CD14-positive monocyte (primary cell): Measurements from ENCODE around the gene RAPGEF6. TPM values are rescaled to one million over a fixed set of nuclear protein-coding genes. Genes with fewer than 3 reads are reported as not detected.

Experiments used
- DNase-seq, 3 donors: peaks; one replicate each; pipeline ENCODE4 v3.0.0-alpha.2; 2011 to 2022
- H2AFZ ChIP-seq: 2 replicates; pipeline ENCODE4 v1.6.0; 2012; ENCODE audit warnings: mild to moderate bottlenecking, low read depth, low read length, inconsistent platforms; ENCODE audit not compliant: insufficient read depth, poor library complexity, severe bottlenecking
- H3K27ac ChIP-seq, 2 donors: 1 replicate in 1 of 2; 2 replicates in 1 of 2; pipeline ENCODE4 v1.5.1; 2012 to 2013; ENCODE audit warnings: low read length in 2 of 2, control low read depth in 1 of 2, inconsistent platforms in 1 of 2, low read depth in 1 of 2, mild to moderate bottlenecking in 1 of 2
- H3K27me3 ChIP-seq, 2 donors: one replicate each; pipeline versions ENCODE4 v1.6.0 to v1.6.1; 2011 to 2013; ENCODE audit warnings: low read length in 2 of 2; ENCODE audit not compliant: control insufficient read depth in 2 of 2, insufficient read depth in 2 of 2
- H3K36me3 ChIP-seq, 2 donors: replicated peaks in 1 of 2; 1 replicate in 1 of 2; 2 replicates in 1 of 2; pipeline versions ENCODE4 v1.5.1 to v1.6.1; 2012 to 2013; ENCODE audit warnings: low read length in 2 of 2, control low read depth in 1 of 2, inconsistent platforms in 1 of 2, mild to moderate bottlenecking in 1 of 2; ENCODE audit not compliant: insufficient read depth in 2 of 2, control insufficient read depth in 1 of 2
- H3K4me1 ChIP-seq, 2 donors: 1 replicate in 1 of 2; 2 replicates in 1 of 2; pipeline versions ENCODE4 v1.5.1 to v1.6.1; 2012 to 2013; ENCODE audit warnings: low read length in 2 of 2, control low read depth in 1 of 2, inconsistent platforms in 1 of 2, mild to moderate bottlenecking in 1 of 2, moderate library complexity in 1 of 2; ENCODE audit not compliant: insufficient read depth in 2 of 2, control insufficient read depth in 1 of 2
- H3K4me2 ChIP-seq: replicated peaks from 2 replicates; pipeline ENCODE3; 2012; ENCODE audit warnings: low read length, moderate library complexity, mild to moderate bottlenecking; ENCODE audit not compliant: poor library complexity, severe bottlenecking; ENCODE audit errors: extremely low read depth
- H3K4me3 ChIP-seq, 3 experiments: fragments of 200-600 bp in 1 of 3; sonication (generic) in 1 of 3; replicated peaks in 1 of 3; 1 replicate in 2 of 3; 2 replicates in 1 of 3; pipeline ENCODE4 v1.5.1; 2011 to 2013; ENCODE audit warnings: low read length in 3 of 3, mild to moderate bottlenecking in 3 of 3, control low read depth in 2 of 3, low read depth in 2 of 3, inconsistent platforms in 1 of 3, moderate library complexity in 1 of 3
- H3K79me2 ChIP-seq: 2 replicates; pipeline ENCODE4 v1.6.0; 2012; ENCODE audit warnings: mild to moderate bottlenecking, control low read depth, inconsistent platforms, low read length, moderate library complexity; ENCODE audit not compliant: insufficient read depth
- H3K9ac ChIP-seq: 2 replicates; pipeline ENCODE4 v1.6.0; 2017; ENCODE audit warnings: low read length, mild to moderate bottlenecking; ENCODE audit not compliant: insufficient read depth, poor library complexity, severe bottlenecking
- H3K9me3 ChIP-seq, 2 donors: replicated peaks in 1 of 2; 1 replicate in 1 of 2; 2 replicates in 1 of 2; pipeline versions ENCODE4 v1.5.1 to v1.6.1; 2012 to 2013; ENCODE audit warnings: low read length in 2 of 2, control low read depth in 1 of 2; ENCODE audit not compliant: control insufficient read depth in 1 of 2, insufficient read depth in 1 of 2
- H4K20me1 ChIP-seq: 2 replicates; pipeline ENCODE4 v1.6.0; 2012; ENCODE audit warnings: mild to moderate bottlenecking, low read length, control low read depth, moderate library complexity; ENCODE audit not compliant: insufficient read depth
- H3K27ac Mint-ChIP-seq, 7 donors: one replicate each; pipeline ENCODE4 v1.8.0; 2020; ENCODE audit warnings: mild to moderate bottlenecking in 7 of 7, mixed read lengths in 7 of 7, moderate library complexity in 6 of 7, inconsistent platforms in 2 of 7
- H3K27me3 Mint-ChIP-seq, 3 donors: one replicate each; pipeline ENCODE4 v1.8.0; 2021 to 2022; ENCODE audit warnings: low read depth in 3 of 3, mild to moderate bottlenecking in 3 of 3, mixed read lengths in 3 of 3, moderate library complexity in 3 of 3, inconsistent platforms in 1 of 3
- H3K36me3 Mint-ChIP-seq, 2 donors: one replicate each; pipeline ENCODE4 v1.8.0; 2020; ENCODE audit warnings: mixed read lengths in 2 of 2, inconsistent platforms in 1 of 2, mild to moderate bottlenecking in 1 of 2
- H3K4me1 Mint-ChIP-seq: one replicate; pipeline ENCODE4 v1.8.0; 2020; ENCODE audit warnings: mild to moderate bottlenecking, mixed read lengths
- H3K4me3 Mint-ChIP-seq, 2 donors: one replicate each; pipeline ENCODE4 v1.8.0; 2020; ENCODE audit warnings: mild to moderate bottlenecking in 2 of 2, mixed read lengths in 2 of 2, moderate library complexity in 1 of 2
- H3K9me3 Mint-ChIP-seq, 7 donors: one replicate each; pipeline ENCODE4 v1.8.0; 2020 to 2022; ENCODE audit warnings: mixed read lengths in 7 of 7, mild to moderate bottlenecking in 6 of 7, moderate library complexity in 6 of 7, inconsistent platforms in 2 of 7
- WGBS: methylation state at CpG from one replicate; pipeline ENCODE4 v1.1.5; 2013; ENCODE audit warnings: missing lambda C conversion rate; ENCODE audit not compliant: insufficient coverage; 5-methylcytosine and 5-hydroxymethylcytosine counted together
- intact Hi-C, 2 donors: fragments of 100-400 bp; cut with micrococcal nuclease; formaldehyde crosslinking; loops; one replicate each; pipeline versions ENCODE4 v1.15.0 to v1.15.1; 2023
- polyA plus RNA-seq, 3 donors: library from polyadenylated mRNA; depleted of rRNA in 1 of 3; unstranded in 2 of 3; stranded (reverse) in 1 of 3; fragments of 300-500 nt in 2 of 3; fragments of >200 nt in 1 of 3; fragmentation: Illumina TruSeq in 2 of 3; gene quantifications; 1 replicate in 2 of 3; 2 replicates in 1 of 3; pipeline ENCODE4 v1.2.3, GENCODE V29; 2012 to 2021
- TF ChIP-seq, protein P1 (sequence below): fragments of 200-600 bp; IDR thresholded peaks from one replicate; pipeline ENCODE4 v1.8.0; 2022; ENCODE audit warnings: antibody characterized with exemption, mild to moderate bottlenecking

The RAPGEF6 gene
- polyA plus RNA-seq, 3 donors, result 2.9 to 4.8 (median 4.8) TPM

DNA sequence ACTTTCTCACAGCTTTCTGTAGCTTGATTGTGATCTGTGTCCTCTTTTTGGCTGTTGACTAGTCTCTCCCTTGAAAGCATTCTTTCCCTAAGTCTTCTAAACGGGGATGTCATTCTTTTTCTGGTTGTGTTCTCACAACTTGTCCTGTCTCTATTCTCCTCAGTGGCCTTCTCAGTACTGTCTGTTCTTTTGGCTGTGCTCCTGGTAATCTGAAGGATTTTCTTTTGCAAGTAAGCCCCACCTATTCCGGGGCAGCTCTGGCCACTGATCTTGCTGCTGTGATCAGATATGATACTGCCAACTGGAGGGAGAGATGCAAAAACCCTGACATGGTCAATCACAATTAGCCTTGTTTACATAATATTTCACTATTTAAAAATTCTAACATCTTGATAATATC lies 198.9 kb downstream of the RAPGEF6 start:
- Histone ChIP-seq H3K4me3 (no peak overlapping the region), H4K20me1 (no peaks in the 10 kb centered on the region), H3K27ac (no peak overlapping the region), H2AFZ (no peak overlapping the region), H3K9ac (no peak overlapping the region), H3K4me2 (no peak overlapping the region), H3K36me3 (peaks cover 82 to 96% of the 10 kb centered on the region in 2 donors), H3K9me3 (no peaks in the 10 kb centered on the region), H3K27me3 (no peaks in the 10 kb centered on the region), H3K4me1 (no peaks in the 10 kb centered on the region), H3K79me2 (no peaks in the 10 kb centered on the region)
- H3K4me1 Mint-ChIP-seq, result no peaks in the 10 kb centered on the region
- H3K27me3 Mint-ChIP-seq, result no peaks in the 10 kb centered on the region
- H3K4me3 Mint-ChIP-seq, result no peak overlapping the region
- TF ChIP-seq, protein P1, sequence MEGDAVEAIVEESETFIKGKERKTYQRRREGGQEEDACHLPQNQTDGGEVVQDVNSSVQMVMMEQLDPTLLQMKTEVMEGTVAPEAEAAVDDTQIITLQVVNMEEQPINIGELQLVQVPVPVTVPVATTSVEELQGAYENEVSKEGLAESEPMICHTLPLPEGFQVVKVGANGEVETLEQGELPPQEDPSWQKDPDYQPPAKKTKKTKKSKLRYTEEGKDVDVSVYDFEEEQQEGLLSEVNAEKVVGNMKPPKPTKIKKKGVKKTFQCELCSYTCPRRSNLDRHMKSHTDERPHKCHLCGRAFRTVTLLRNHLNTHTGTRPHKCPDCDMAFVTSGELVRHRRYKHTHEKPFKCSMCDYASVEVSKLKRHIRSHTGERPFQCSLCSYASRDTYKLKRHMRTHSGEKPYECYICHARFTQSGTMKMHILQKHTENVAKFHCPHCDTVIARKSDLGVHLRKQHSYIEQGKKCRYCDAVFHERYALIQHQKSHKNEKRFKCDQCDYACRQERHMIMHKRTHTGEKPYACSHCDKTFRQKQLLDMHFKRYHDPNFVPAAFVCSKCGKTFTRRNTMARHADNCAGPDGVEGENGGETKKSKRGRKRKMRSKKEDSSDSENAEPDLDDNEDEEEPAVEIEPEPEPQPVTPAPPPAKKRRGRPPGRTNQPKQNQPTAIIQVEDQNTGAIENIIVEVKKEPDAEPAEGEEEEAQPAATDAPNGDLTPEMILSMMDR, result no peak
- H3K9me3 Mint-ChIP-seq, result no peaks in the 10 kb centered on the region
- peaks cover 75 to 89% of the 10 kb centered on the region in 2 donors for H3K36me3 Mint-ChIP-seq
- H3K27ac Mint-ChIP-seq, result peak overlapping the region in 2 of 7 donors; percentile 21 to 34
- intact Hi-C loops, result no loop called here
- DNase-seq, result no peak
- no CpG with 5 or more reads among the region's 2 CpGs for WGBS

DNA sequence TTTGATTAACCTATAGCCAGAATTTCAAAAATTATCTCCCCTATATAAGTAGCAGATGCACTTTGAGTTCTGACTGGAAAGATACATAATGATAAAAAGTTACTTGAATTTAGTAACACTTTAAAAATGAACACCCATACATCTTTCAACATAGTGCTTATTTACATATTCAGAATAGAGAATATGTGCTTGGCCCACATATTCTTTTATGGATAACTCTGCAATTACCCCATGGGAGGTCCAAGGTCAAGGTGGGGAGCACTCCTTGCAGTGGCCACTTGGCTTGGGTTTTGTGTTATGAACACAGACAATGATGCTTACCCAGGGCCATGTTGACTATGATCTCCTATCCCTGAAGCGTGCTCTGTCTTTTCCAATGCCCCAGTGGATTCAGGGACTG lies 201.9 kb downstream of the RAPGEF6 start:
- Mint-ChIP-seq H3K36me3 (peaks cover 75 to 86% of the 10 kb centered on the region in 2 donors), H3K27me3 (no peaks in the 10 kb centered on the region)

More for the DNA sequence above, 201.9 kb downstream of the RAPGEF6 start:
- H3K9me3 Mint-ChIP-seq, result no peaks in the 10 kb centered on the region
- no peak overlapping the region for H3K4me3 Mint-ChIP-seq
- Histone ChIP-seq H3K27ac (no peak overlapping the region), H3K79me2 (no peaks in the 10 kb centered on the region), H3K4me3 (no peak overlapping the region), H3K9me3 (no peaks in the 10 kb centered on the region), H4K20me1 (no peaks in the 10 kb centered on the region), H3K4me1 (no peaks in the 10 kb centered on the region), H2AFZ (no peak overlapping the region), H3K4me2 (no peak overlapping the region), H3K9ac (no peak overlapping the region), H3K36me3 (peaks cover 81 to 96% of the 10 kb centered on the region in 2 donors), H3K27me3 (no peaks in the 10 kb centered on the region)
- DNase-seq, result no peak
- WGBS, result 100% methylated on average over 1 of the region's 1 CpG
- intact Hi-C loops, result no loop called here
- TF ChIP-seq, protein P1, result no peak
- no peaks in the 10 kb centered on the region for H3K4me1 Mint-ChIP-seq
- H3K27ac Mint-ChIP-seq, result no peak overlapping the region
